Liver (tissue), 3 donors: Measurements from ENCODE around the gene COBL.

Experiments used
- CTCF ChIP-seq: fragments of 150-350 bp; IDR thresholded peaks from 2 replicates; pipeline ENCODE4 v1.5.1; 2017; ENCODE audit warnings: improper control_type of control experiment, low read depth, low read length; ENCODE audit not compliant: missing input control
- JUND ChIP-seq, 2 donors: IDR thresholded peaks; 2 replicates each; pipeline ENCODE4 v1.6.1; 2016; ENCODE audit warnings: antibody characterized with exemption in 2 of 2
- MAX ChIP-seq: IDR thresholded peaks from 2 replicates; pipeline ENCODE4 v1.6.1; 2016; ENCODE audit warnings: antibody characterized with exemption
- RAD21 ChIP-seq, 2 donors: IDR thresholded peaks; 2 replicates each; pipeline ENCODE4 v1.6.1; 2016; ENCODE audit warnings: antibody characterized with exemption in 2 of 2, mild to moderate bottlenecking in 2 of 2
- TAF1 ChIP-seq: conservative IDR thresholded peaks from 2 replicates; pipeline ENCODE4 v1.6.1; 2016; ENCODE audit warnings: antibody characterized with exemption, mild to moderate bottlenecking
- TF ChIP-seq, protein P1 (sequence below): IDR thresholded peaks from 2 replicates; pipeline ENCODE4 v1.6.1; 2016; ENCODE audit warnings: antibody characterized with exemption, mild to moderate bottlenecking
- TF ChIP-seq, protein P2 (sequence below): IDR thresholded peaks from 2 replicates; pipeline ENCODE4 v1.6.1; 2016; ENCODE audit warnings: antibody characterized with exemption
- donor health status: healthy.
- donor health status: healthy.

DNA sequence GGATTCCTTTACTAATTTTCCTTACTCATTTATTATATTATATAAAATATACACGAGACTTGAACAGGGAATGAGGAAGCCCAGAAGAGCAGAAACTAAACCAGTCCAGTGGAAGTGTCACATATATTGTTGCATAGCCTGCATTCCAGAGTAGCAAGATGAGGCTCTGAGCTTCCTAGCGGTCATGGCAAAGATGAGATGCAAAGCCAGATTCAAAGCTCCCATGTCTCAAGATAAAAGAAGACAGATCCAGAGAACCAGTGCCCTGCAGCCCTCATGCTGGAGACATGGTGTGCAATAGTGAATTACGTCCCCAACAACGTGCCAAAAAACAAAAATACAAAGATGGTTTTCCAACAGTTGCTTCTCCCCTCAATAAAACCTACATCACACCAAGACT, 59.7 kb downstream of the COBL start:
- TF ChIP-seq CTCF (no peak), TAF1 (no peak), MAX (no peak), RAD21 (IDR thresholded peaks at IDR 0.05) (no peak), JUND (IDR thresholded peaks at IDR 0.05) (no peak)
- TF ChIP-seq, protein P1, sequence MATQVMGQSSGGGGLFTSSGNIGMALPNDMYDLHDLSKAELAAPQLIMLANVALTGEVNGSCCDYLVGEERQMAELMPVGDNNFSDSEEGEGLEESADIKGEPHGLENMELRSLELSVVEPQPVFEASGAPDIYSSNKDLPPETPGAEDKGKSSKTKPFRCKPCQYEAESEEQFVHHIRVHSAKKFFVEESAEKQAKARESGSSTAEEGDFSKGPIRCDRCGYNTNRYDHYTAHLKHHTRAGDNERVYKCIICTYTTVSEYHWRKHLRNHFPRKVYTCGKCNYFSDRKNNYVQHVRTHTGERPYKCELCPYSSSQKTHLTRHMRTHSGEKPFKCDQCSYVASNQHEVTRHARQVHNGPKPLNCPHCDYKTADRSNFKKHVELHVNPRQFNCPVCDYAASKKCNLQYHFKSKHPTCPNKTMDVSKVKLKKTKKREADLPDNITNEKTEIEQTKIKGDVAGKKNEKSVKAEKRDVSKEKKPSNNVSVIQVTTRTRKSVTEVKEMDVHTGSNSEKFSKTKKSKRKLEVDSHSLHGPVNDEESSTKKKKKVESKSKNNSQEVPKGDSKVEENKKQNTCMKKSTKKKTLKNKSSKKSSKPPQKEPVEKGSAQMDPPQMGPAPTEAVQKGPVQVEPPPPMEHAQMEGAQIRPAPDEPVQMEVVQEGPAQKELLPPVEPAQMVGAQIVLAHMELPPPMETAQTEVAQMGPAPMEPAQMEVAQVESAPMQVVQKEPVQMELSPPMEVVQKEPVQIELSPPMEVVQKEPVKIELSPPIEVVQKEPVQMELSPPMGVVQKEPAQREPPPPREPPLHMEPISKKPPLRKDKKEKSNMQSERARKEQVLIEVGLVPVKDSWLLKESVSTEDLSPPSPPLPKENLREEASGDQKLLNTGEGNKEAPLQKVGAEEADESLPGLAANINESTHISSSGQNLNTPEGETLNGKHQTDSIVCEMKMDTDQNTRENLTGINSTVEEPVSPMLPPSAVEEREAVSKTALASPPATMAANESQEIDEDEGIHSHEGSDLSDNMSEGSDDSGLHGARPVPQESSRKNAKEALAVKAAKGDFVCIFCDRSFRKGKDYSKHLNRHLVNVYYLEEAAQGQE: no peak
- TF ChIP-seq, protein P2, sequence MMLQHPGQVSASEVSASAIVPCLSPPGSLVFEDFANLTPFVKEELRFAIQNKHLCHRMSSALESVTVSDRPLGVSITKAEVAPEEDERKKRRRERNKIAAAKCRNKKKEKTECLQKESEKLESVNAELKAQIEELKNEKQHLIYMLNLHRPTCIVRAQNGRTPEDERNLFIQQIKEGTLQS: no peak
